Dermis blood vessel endothelial cell (primary cell): Measurements from ENCODE around the gene ANKFY1. TPM values are rescaled to one million over a fixed set of nuclear protein-coding genes. Genes with fewer than 3 reads are reported as not detected.

Source experiments
- DNase-seq: peaks from one replicate; pipeline ENCODE4 v3.0.0; 2010
- total RNA-seq: library from RNA; depleted of rRNA; stranded (reverse); fragments of >200 nt; gene quantifications from 2 replicates; pipeline ENCODE4 v1.2.3, GENCODE V29; 2014

Gene ANKFY1
- total RNA-seq, 1 donor from 2014 or later, result 41.4 TPM

DNA sequence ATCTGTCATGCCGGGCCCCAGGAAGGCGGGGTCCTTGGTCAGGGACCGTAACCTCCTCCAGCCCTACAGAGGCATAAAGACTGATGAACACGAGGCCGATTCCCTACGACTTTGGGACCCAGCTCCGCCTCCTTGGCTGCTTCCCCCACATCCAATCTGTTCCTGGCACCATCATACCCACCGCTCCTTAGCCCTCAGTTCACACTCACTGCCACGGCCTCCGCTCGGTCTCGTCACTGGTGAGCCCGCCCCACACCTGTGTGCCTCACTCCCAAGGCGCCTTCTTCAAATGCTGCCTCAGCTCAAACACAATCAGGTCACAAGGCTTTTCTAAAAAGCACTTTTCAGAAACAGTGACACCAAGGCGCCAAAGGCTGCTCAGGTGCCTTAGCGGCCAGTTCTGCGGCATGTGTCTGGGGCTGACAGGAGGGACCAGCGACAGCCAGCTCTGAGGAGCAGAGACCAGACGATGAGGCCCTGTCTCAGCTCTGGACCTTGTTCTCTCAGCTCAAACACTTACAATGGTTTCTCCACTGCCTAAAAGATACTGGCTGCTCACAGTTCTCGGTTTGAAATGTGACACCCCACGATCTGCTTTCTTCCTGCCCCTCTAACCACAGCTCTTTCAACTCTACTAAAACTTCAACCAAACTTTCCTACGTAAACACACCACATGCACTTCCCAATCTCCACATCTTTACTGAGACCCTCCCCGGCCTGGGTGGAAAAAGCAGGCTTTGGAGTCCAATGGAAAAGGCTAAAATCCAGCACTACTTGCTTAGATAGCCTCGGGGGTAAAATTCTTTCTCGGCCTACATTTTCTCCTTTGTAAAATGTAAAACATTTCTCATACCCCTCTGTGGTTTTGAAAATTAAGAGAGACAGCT lies 87.6 kb downstream of the ANKFY1 start:
- no peak for DNase-seq

DNA sequence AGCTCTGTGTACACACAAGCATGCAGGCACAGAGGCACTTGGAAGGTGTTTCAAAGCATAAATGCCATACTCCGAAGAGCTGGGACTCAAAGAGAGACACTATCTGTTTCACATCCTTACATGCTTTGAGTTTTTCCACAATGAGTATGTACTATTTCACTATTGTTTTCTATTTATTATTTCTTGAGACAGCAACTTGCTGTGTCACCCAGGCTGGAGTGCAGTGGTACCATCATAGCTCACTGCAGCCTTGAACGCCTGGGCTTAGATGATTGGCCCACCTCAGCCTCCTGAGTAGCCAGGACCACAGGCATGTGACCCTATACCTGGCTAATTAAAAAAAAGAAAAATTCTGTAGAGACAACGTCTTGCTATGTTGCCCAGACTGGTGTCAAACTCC lies 89.2 kb downstream of the ANKFY1 start:
- DNase-seq, result no peak

DNA sequence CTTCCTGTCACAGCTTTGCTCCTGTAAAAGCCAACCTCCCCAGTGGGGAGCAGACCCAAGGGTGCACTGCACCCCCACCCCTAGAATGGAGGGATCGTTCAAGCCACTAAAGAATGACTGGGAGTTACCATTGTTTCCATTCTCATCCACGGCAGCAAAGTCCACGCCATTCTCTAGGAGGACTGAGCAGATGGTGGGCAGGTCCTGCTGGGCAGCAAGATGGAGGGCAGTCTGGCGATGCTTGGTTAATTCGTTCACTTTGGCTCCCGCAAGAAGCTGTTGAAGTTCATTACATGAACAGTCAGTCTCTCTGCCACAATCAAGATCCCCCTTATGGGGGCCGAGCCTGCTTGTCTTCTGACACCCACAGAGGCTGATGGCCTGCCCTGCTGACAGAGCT lies 90.0 kb downstream of the ANKFY1 start:
- DNase-seq, result no peak

DNA sequence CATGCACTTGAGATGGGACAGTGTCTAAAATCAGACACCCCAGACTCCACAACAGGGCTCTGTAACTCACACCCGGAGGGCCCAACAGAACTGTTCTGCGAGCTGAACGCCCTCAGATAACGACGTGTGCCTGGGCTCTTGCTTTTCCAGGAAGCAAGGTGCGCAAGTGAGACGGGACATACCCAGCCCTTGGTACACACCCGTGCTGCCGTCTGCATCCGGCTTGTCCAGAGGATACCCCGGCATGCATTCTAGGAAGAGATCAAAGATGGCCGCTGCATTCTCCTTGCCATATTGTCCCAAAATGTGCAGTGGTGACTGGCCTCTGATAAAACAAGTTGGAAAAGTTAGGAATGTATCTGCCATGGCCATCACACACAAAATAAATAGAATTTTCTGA lies 91.4 kb downstream of the ANKFY1 start:
- DNase-seq, result no peak

DNA sequence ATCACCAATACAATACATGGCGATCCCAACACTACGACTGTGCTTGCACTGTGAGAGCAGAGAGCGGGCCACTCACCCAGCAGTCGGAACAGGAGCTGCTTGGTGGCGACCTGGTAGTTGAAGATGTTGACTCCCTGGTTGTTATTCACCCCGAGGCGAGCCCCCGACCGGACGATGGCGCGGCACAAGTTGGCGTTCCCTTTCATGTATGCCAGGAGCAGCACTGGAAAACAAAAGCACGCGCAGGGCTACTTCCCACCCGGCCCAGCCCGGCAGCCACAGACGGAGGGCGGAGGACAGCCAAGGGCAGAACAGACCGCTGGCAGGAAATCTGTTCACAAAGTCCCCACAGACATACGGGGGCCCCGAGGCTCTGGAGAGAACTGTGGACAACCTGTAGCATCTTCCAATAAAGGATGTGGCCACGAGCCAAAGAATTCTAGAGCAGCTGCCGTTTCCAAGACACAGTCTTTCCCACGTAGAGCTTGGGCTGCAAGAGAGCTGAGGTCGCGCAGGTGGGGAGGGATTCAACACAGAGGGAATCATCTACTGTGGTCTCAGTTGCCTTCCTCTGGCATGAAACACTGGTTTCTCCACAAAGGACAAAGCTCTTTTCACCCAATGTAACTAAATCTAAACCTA lies 93.0 kb downstream of the ANKFY1 start:
- no peak for DNase-seq

DNA sequence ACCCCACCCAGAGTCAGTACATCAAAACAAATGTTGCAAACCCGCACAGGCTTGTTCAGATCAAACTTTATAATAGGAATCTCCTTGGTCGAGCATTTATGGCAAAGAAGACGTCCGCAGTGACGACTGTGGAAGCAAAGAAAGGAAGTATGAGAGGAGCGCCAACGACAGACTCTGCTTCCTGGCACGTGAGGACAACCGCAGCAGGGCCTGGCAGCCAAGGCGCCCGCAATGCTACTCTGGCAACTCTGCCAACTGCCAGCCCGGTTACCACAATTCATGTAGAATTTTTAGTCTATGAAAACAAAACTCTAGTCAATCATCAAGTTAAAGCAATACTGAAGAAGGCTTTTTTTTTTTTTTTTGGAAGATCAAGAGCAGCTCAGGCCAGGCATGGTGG lies 96.0 kb downstream of the ANKFY1 start:
- no peak for DNase-seq

DNA sequence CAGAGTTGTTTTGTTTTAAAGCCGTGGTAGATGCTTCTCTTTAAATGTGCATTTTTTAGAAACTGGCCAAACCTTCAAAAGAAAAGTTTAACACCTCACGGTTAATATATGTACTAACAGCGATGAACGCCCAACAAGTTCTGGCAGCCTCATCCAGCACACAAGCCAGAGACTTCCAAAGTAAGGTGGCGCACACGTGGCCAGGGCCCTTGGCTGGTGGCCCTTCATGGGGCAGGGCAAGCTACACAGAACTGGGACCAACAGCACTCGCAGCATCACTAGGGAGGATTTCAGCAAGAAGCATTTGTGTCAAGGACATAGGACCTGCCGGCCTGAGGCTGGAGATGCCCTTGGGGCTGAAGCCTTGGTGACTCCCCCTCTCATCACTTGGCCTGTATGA lies 97.4 kb downstream of the ANKFY1 start:
- no peak for DNase-seq

DNA sequence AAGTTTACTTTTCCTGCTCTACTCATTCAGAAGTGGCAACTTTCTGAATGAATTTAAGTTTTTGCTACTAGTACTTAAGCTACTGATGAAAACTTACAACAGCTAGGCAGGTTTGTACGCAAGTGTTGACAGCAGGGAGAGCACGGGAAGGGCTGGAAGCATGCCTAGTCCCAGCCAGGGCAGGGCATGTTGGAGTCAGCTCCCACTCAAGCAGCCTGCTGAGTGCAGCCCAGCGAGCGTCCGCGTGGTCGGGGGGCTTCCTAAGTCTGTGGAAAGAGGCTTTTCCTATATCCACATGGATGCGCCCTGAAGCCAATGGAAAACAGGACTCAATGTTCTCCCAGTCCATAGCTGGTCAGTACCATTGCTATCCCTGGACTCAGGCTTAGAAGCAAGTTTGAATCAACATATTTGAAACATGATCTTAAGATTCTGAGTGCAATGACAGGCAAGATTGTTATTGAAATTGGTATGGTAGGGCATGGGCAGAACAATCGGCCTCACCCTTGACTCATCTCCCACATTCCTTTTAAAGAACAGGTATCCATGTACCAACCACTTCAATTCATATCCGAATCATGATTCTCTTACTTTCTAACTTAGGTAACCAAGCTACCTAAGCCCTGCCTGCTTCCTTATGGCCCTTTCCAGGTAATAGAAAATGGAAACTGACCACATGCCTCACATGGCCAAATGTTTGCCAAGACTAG lies 98.3 kb downstream of the ANKFY1 start:
- DNase-seq, result no peak

DNA sequence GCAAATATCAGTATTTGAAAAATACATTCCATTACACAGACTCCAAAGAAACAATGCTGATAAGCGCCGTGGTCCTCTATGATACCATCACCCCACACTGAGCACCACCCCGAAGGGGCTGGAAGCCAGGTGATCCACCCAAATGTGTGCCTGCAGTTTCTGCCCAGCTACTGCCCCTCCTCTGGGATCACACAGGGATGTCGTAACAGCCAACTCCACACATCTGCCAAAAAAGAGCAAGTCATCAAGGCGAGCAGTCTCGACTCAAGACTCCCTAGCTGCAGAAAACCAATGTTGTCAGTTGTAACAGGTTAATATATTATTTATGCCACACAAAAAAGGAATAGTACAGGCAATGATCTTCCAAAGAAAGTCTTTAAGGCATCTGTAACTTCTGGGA lies 99.8 kb downstream of the ANKFY1 start:
- no peak for DNase-seq

DNA sequence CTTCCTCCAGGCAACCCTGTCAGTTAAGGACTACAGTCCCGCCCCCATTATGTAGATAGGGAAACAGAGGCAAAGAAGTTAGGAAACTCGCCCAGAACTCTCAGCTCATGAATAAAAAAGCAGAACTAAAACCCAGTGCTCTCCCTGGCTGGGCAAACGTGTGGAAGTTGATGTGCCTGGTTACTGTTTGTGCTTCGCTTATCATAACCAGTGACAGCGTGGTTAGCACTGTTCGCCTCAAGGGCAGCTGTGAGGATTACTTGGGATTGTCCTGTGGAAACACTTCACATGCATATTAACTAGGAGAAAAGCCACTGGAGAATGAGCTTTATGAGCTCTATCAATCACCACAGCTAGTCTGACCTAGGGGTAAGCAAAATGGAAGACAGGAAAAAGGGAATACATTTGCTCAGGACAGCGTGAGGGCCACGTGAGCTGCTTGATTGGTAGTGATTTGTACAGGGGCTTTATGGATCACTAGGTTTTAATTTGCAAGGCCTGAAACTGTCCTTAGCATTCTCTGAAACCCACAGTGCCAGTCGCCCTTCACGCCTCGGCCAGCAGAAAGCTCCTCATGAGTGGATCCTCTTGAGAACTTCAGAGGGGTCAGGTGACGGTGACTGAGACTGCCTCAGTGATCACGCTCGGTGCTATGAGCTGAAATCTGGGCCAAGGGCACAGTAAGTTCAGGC lies 100.9 kb downstream of the ANKFY1 start:
- DNase-seq, result no peak

DNA sequence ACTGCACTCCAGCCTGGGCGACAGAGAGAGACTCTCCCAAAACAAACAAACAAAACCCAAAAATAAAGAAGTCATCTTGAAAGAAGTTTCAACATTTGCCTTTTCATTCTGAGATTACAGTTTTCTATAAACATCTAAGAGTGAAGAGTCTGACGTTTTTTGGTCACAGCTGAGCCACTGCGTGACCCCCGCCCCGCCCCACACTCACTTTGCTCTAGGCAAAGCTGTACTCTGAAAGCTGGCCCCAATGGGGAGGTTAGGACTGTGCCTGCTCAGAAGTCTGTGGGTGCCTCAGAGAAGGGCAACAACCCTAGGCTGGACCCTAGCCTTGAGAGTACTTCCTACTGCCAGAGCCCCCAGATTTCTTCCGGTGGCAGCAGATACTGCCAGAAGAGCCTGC lies 101.5 kb downstream of the ANKFY1 start:
- DNase-seq, result no peak

DNA sequence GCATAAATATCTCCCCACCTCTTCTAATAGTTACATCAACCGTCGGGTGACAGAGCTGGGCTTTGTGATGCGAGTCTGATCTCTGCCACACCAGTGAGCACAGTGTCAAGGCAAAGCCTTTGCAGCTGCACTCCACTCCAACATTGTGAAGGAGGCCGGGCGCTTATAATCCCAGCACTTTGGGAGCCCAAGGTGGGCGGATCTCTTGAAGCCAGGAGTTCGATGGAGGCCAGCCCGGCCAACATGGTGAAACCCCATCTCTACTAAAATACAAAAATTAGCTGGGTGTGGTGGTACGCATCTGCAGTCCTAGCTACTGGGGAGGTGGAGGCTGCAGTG lies 101.8 kb downstream of the ANKFY1 start:
- DNase-seq, result no peak

DNA sequence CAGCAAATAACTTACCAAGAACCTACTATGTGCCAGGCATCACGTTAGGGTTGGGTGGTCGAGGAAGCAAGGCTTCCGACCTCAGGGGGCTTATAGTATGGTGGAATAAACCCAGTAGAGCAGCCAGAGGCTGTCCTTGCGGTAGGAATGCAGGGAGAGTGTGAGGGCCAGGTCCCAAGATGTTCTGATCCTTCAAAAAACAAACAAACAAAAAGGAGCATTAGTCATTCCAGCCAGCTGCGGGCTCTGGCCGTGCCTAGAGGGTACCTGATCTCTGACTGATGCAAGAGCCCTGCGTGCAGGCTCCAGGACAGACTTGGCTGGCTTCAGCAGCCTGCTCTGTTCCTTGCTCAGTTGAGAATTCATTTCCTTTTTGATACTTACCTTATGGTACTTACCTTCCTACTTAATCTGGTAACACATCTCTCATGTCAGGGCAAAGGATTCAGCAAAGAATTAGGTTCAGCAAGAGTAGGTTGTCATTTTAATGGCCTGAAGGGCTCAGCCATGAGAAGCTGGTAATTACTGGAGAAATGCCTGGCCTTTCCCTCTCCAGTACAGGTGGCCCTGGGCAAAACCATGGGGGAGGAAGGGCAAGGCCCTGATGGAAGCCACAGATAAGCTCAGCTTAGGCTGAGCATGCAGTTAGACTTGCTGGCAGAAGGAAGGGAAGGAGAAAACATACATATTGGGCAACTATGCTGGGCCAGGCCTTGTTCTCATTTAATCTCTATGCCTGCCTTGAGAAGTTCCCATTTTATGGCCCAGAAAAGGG lies 102.4 kb downstream of the ANKFY1 start:
- DNase-seq, result peak; percentile 72

DNA sequence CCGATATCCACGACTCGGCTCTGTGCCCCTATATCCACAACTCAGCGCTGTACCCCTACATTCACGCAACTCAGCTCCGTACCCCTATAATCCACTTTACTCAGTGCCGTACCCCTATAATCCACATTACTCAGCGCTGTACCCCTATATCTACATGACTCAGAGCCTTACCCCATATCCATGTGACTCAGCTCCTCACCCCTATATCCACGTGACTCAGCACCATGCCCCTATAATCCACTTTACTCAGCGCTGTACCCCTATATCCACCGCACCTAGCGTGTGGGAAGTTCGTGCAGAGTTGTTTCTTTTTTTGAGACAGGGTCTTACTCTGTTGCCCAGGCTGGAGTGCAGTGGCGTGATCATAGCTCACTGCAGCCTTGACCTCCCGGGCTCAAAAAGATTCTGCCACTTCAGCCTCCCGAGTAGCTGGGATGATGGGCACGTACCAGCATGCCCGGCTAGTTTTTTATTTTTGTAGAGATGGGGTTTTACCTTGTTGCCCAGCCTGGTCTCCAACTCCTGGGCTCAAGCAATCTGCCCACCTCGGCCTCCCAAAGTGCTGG lies 103.4 kb downstream of the ANKFY1 start:
- DNase-seq, result no peak

DNA sequence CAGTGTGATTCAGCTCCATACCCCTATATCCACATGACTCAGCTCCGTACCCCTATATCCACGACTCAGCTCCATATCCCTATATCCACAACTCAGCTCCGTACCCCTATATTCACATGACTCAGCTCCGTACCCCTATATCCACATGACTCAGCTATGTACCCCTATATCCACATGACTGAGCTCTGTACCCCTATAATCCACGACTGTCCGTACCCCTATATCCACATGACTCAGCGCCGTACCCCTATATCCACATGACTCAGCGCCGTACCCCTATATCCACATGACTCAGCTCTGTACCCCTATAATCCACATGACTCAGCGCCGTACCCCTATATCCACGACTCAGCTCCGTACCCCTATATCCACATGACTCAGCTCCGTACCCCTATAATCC lies 104.0 kb downstream of the ANKFY1 start:
- DNase-seq, result no peak

DNA sequence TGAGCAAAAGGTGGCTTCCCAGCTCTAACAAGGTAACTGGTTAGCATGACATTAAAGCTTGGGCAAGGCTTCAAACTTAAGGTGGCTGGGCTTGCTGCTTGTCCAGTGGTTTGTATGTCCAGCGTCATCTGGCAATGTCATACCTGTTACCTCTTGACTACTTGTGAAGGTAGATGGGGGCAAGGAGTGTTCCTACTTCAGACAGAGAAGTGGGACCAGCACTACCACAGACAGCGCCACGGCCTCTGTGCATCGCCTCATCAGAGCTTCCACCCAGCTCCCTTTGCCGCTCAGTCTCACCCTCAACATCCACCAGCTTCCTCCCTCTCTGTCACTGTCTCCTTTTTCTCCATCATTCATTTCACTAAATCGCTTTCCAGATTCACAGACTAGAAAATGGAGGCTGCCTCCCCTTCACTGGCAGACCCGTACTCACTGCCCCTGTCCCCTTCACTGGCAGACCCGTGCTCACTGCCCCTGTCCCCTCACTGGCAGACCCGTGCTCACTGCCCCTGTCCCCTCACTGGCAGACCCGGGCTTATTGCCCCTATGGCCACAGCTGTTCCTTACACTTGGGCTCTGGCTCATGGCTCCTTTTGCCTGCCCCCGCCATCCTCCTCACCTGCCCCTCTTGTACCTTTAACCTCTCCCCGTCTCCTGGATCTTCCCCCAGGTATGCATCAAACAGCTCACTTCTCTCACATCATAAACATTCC lies 106.0 kb downstream of the ANKFY1 start:
- DNase-seq, result no peak

DNA sequence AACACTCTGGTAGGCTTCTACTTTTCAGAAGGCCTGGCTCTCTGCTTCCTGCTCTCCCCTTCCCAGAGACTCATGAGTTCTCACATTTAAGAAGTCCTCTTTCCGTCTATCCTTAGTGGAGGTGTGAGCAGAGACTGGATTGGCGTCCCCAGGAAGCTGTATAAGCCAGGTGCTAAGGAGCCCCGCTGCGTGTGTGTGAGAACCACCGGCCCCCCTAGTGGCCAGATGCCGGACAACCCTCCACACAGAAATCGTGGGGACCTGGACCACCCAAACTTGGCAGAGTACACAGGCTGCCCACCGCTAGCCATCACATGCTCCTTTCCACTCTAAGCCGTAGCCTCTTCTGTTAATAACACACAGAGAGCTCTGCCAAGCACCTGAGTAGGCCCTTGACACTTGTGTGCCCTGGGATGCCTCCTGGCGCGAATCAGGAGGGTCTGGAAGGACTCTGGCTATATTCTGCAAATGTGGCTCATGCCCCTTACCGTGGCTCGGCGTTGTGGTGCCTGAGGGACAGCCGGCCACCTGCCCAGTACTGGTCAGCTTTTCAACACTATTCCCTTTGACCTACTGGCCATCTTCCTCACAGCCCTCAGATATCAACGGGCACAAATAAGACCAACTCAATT lies 106.9 kb downstream of the ANKFY1 start:
- DNase-seq, result no peak

DNA sequence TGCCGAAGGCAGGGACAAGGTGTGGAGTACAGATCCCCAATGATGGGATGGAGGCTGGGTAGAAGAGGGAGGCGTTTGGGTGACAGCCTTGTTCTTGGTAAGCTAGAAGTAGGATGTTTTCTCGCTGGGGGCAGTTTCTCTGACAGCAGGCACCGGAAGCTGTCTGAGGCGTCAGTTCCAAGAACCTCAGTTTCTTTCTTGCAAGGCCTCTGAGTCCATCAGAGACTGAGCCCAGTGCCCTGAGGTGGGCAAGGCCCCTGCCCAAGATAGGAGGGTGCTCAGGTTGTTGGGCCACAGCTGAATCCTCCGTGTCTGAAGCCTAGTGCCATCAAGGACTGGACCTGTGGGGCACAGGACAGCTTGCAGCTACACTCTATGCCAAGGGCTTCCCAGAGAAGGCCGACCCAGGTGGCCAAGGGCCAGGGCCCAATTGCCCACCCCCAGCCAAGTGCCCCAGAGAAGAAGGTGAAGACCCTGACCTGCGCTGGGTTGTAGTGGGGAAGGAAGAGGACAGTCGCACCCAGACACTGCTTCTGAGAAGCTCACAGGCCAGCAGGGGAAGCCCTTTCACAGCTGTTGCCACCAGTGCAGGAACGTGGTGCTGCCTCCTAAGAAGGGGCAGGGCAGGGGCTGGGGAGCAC lies 107.7 kb downstream of the ANKFY1 start:
- DNase-seq, result no peak

DNA sequence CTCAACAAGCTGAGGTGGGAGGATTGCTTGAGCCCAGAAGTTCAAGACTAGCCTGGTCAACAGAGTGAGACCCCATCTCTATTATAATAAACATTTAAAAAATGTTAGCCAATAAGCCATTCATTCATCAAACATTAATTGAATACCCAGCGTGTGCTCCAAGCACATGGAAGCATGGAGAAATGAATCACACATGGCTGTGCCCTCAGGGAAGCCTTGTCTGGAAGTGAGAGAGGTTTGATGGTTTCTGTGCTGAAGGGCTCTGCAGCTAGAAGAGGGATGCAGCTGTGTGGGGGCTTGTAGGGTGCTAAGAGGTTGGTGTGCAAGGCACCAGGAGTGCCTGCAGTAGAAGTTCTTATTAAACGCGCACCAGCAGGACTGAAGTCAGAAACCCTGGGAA lies 109.6 kb downstream of the ANKFY1 start:
- DNase-seq, result no peak

DNA sequence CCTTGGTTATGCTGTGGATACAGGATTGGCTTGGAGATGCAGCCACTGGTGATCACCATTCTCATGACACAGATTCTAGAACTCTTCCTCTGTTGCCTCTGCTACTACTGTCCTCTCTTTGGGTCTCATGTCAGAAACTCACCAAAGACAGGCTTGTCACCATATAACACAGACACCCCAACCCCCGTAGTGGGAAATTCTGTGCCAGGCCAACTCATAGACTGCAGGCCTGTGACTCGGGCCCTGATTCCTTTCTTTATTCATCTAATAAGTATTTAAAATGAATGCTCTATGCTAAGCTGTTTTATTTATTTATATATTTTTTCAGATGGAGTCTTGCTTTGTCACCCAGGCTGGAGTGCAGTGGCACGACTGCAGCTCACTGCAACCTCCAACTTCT lies 111.3 kb downstream of the ANKFY1 start:
- DNase-seq, result no peak
